ENCODE data around the gene DLK1. TPM values are rescaled to one million over a fixed set of nuclear protein-coding genes. Genes with fewer than 3 reads are reported as not detected.

Gene DLK1
- total and polyA plus RNA-seq, 2 experiments from 2014 or later: 1,378 to 3,299 TPM

- no peak overlapping the region for H3K27ac ChIP-seq
- H3K9me3 ChIP-seq (ENCODE audit: low read depth): no peaks in the 10 kb centered on the region
- H3K4me2 ChIP-seq: no peak overlapping the region
- no peaks in the 10 kb centered on the region for H3K79me2 ChIP-seq
- no peak overlapping the region for H2AFZ ChIP-seq
- H4K20me1 ChIP-seq (ENCODE audit: insufficient read depth, poor library complexity, severe bottlenecking): no peaks in the 10 kb centered on the region
- no peaks in the 10 kb centered on the region for H3K9me2 ChIP-seq (replicated peaks; ENCODE audit: insufficient read depth)
- 88% methylated on average over 11 of the region's 11 CpGs for WGBS (ENCODE audit: low lambda C conversion rate, missing lambda C conversion rate)
- H3K4me1 ChIP-seq (ENCODE audit: insufficient read depth): peaks cover 33% of the 10 kb centered on the region
- H3K36me3 ChIP-seq (replicated peaks; ENCODE audit: insufficient read depth, low read depth): no peaks in the 10 kb centered on the region
- DNase-seq (ENCODE audit: low spot score): no peak
- TF ChIP-seq EZH2 (IDR thresholded peaks at IDR 0.05; ENCODE audit: borderline replicate concordance) (no peak), CTCF (IDR thresholded peaks at IDR 0.05; ENCODE audit: poor library complexity) (no peak), EZH2phosphoT487 (IDR thresholded peaks at IDR 0.05; ENCODE audit: low read depth, severe bottlenecking, unreplicated experiment) (no peak)
- no peaks in the 10 kb centered on the region for H3K27me3 ChIP-seq
- H3K4me3 ChIP-seq: no peak overlapping the region
Observed at GRCh38 chr14:100786576-100787219, 60.0 kb downstream of the DLK1 start.

GRCh38 chr14:100787659-100788058 is 61.0 kb downstream of the DLK1 start:
- Histone ChIP-seq H3K4me2 (no peak overlapping the region), H3K4me1 (ENCODE audit: insufficient read depth) (peaks cover 36% of the 10 kb centered on the region), H2AFZ (no peak overlapping the region), H3K79me2 (no peaks in the 10 kb centered on the region), H3K27me3 (no peaks in the 10 kb centered on the region), H3K9me2 (replicated peaks; ENCODE audit: insufficient read depth) (no peaks in the 10 kb centered on the region), H4K20me1 (ENCODE audit: insufficient read depth, poor library complexity, severe bottlenecking) (no peaks in the 10 kb centered on the region), H3K4me3 (no peak overlapping the region), H3K9me3 (ENCODE audit: low read depth) (no peaks in the 10 kb centered on the region), H3K27ac (no peak overlapping the region), H3K36me3 (replicated peaks; ENCODE audit: insufficient read depth, low read depth) (no peaks in the 10 kb centered on the region)
- no peak for DNase-seq (ENCODE audit: low spot score)
- WGBS (ENCODE audit: low lambda C conversion rate, missing lambda C conversion rate): 94% methylated on average over 14 of the region's 14 CpGs
- TF ChIP-seq CTCF (IDR thresholded peaks at IDR 0.05; ENCODE audit: poor library complexity) (no peak), EZH2phosphoT487 (IDR thresholded peaks at IDR 0.05; ENCODE audit: low read depth, severe bottlenecking, unreplicated experiment) (no peak), EZH2 (IDR thresholded peaks at IDR 0.05; ENCODE audit: borderline replicate concordance) (no peak)

Other genes starting within 250 kb of the DLK1 start
- gene BEGAIN, start 139.5 kb upstream of the DLK1 start, total RNA-seq: 0.56 and 1.4 TPM in 2 replicates
- 1.8 and 2.5 TPM in 2 replicates for gene BEGAIN, start 139.5 kb upstream of the DLK1 start, polyA plus RNA-seq
- gene MEG3, start 99.2 kb downstream of the DLK1 start, total RNA-seq: not detected in 2 replicates
- 0.16 TPM in 1 of 2 replicates, not detected in the other for gene MEG3, start 99.2 kb downstream of the DLK1 start, polyA plus RNA-seq
- gene RTL1, start 176.8 kb downstream of the DLK1 start, total RNA-seq: 1.5 and 2.6 TPM in 2 replicates
- 1.4 TPM in 2 replicates for gene RTL1, start 176.8 kb downstream of the DLK1 start, polyA plus RNA-seq

All from hepatocyte (in vitro differentiated cells).